A549 (cell line): ENCODE results near the gene TFDP1.

ENCODE experiments used
- CBX2 ChIP-seq: fragments of 200-600 bp; sonication (generic); IDR thresholded peaks from 2 replicates; pipeline ENCODE4 v1.6.1; 2016; ENCODE audit warnings: low read depth, mild to moderate bottlenecking, borderline replicate concordance
- HDAC2 ChIP-seq: fragments of 200-600 bp; sonication (generic); IDR thresholded peaks from 2 replicates; pipeline ENCODE4 v1.6.1; 2016
- RARB ChIP-seq: fragments of 250-450 bp; sonication (Bioruptor Pico); IDR thresholded peaks from 2 replicates; pipeline ENCODE4 v1.8.0; 2021; ENCODE audit warnings: mild to moderate bottlenecking, moderate library complexity
- TF ChIP-seq, protein P1 (sequence below): fragments of >200 bp; sonication (Bioruptor Twin); formaldehyde crosslinking; IDR thresholded peaks from 3 replicates; pipeline ENCODE4 v1.5.1; 2016

DNA sequence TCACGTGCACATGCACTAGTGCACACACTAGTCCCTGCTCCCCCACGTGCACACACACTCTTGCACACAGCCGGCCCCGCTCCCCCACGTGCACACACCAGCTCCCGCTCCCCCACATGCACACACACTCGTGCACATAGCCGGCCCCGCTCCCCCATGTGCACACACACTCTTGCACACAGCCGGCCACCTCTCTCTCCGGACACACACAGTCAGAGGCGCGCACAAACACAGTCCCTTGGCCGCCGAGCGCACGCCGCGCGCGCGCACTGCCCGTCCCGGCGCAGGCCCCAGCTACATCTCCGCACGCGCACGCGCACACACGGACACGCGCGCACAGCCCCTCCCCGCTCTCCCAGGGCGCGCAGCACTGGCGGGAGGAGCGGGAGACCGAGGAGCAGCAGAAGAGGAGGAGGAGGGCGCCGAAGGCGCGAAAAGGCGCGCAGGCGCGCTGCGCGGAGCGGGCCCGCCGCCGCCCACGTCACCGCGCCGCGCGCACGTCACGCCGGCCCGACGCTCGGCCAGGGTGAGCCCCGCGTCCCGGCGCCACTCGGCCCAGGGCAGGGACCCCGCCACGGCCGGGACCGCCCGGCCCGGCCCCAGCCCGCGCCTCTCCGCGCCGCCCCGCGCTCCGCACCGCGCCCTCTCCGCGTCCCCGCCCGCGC lies at the start of gene TFDP1:
- TF ChIP-seq HDAC2 (no peak), RARB (no peak), CBX2 (no peak)
- TF ChIP-seq, protein P1, sequence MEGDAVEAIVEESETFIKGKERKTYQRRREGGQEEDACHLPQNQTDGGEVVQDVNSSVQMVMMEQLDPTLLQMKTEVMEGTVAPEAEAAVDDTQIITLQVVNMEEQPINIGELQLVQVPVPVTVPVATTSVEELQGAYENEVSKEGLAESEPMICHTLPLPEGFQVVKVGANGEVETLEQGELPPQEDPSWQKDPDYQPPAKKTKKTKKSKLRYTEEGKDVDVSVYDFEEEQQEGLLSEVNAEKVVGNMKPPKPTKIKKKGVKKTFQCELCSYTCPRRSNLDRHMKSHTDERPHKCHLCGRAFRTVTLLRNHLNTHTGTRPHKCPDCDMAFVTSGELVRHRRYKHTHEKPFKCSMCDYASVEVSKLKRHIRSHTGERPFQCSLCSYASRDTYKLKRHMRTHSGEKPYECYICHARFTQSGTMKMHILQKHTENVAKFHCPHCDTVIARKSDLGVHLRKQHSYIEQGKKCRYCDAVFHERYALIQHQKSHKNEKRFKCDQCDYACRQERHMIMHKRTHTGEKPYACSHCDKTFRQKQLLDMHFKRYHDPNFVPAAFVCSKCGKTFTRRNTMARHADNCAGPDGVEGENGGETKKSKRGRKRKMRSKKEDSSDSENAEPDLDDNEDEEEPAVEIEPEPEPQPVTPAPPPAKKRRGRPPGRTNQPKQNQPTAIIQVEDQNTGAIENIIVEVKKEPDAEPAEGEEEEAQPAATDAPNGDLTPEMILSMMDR, result no peak
